HL-60 (cell line): Measurements from ENCODE around the gene BSN.

ENCODE experiments used
- DNase-seq, 2 experiments: peaks; one replicate each; pipeline ENCODE4 v3.0.0-alpha.2; 2010 to 2020; ENCODE audit warnings: low read depth in 1 of 2, low spot score in 1 of 2
- H3K27ac ChIP-seq: fragments of 250-450 bp; sonication (Bioruptor Pico); replicated peaks from 2 replicates; pipeline ENCODE4 v1.5.1; 2020; ENCODE audit warnings: mild to moderate bottlenecking, moderate library complexity
- H3K27me3 ChIP-seq: fragments of 250-450 bp; sonication (Bioruptor Pico); 2 replicates; pipeline ENCODE4 v1.5.1; 2021; ENCODE audit warnings: mild to moderate bottlenecking, moderate library complexity; ENCODE audit not compliant: insufficient read depth, poor library complexity, severe bottlenecking
- H3K4me3 ChIP-seq: replicated peaks from 2 replicates; pipeline ENCODE4 v1.5.1; 2011; ENCODE audit warnings: mild to moderate bottlenecking, control low read depth, low read length; ENCODE audit not compliant: insufficient read depth
- GABPA ChIP-seq: IDR thresholded peaks from 2 replicates; pipeline ENCODE4 v1.6.1; 2012; ENCODE audit warnings: low read depth
- POLR2AphosphoS5 ChIP-seq: IDR thresholded peaks from 2 replicates; pipeline ENCODE4 v1.6.1; 2012; ENCODE audit warnings: low read depth
- REST ChIP-seq: IDR thresholded peaks from 2 replicates; pipeline ENCODE4 v1.6.1; 2012; ENCODE audit warnings: low read depth; ENCODE audit not compliant: insufficient replicate concordance
- SPI1 ChIP-seq: IDR thresholded peaks from 2 replicates; pipeline ENCODE4 v1.6.1; 2012; ENCODE audit warnings: low read depth, mild to moderate bottlenecking, borderline replicate concordance
- TF ChIP-seq, protein P1 (sequence below): IDR thresholded peaks from one replicate; pipeline ENCODE4 v1.5.1; 2011; ENCODE audit warnings: low read length, control low read depth, inconsistent platforms; ENCODE audit not compliant: insufficient read depth

Gene BSN

DNA sequence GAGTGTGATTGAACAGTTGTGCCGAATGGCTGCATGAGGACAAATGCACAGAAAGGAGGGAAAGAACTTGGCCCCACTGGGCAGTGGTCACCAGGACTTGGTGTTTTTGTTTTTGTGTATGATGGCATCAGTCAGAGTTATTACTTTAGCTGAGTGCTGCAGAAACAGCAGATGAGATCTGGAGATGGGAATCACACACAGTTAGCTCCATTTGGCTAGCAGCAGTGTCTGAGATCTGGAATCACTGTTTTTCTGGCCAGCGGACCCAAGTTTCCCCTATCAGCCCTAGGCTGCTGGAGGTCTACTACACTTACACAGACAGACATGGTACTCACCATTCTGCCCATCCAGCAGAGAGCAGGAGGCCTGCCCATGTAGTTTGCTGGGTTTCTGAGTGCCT, 74.0 kb downstream of the BSN start:
- H3K27ac ChIP-seq, result no peak overlapping the region
- DNase-seq, result no peak
- H3K4me3 ChIP-seq, result no peak overlapping the region
- no peak for TF ChIP-seq SPI1
- H3K27me3 ChIP-seq, result no peaks in the 10 kb centered on the region

DNA sequence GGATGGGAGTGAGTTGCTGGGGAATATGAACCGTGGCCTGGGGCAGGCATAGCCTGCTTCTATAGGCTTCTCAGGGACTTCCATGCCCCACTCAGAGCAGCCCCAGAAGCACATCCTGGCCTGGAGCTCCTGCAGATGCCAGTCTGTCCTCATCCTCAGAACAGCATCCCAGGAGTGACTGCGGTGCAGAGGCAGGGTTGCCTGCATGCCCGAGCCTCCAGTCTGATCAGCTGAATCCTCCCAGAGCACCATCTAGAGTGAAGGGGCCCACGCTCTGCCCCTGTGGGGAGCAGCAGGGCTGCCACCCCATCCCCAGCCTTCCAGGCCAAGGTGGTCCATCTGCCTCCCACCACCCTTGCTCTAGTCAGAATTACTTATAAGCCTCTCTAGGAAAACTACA, 75.2 kb downstream of the BSN start:
- Histone ChIP-seq H3K27ac (no peak overlapping the region), H3K4me3 (no peak overlapping the region), H3K27me3 (no peaks in the 10 kb centered on the region)
- no peak for DNase-seq
- TF ChIP-seq, protein P1, sequence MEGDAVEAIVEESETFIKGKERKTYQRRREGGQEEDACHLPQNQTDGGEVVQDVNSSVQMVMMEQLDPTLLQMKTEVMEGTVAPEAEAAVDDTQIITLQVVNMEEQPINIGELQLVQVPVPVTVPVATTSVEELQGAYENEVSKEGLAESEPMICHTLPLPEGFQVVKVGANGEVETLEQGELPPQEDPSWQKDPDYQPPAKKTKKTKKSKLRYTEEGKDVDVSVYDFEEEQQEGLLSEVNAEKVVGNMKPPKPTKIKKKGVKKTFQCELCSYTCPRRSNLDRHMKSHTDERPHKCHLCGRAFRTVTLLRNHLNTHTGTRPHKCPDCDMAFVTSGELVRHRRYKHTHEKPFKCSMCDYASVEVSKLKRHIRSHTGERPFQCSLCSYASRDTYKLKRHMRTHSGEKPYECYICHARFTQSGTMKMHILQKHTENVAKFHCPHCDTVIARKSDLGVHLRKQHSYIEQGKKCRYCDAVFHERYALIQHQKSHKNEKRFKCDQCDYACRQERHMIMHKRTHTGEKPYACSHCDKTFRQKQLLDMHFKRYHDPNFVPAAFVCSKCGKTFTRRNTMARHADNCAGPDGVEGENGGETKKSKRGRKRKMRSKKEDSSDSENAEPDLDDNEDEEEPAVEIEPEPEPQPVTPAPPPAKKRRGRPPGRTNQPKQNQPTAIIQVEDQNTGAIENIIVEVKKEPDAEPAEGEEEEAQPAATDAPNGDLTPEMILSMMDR, result no peak

- H3K27ac ChIP-seq, result no peak overlapping the region
- H3K4me3 ChIP-seq, result no peak overlapping the region
- H3K27me3 ChIP-seq, result no peaks in the 10 kb centered on the region
- no peak for DNase-seq
- TF ChIP-seq SPI1 (no peak), GABPA (no peak), POLR2AphosphoS5 (no peak), REST (no peak)
- TF ChIP-seq, protein P1, result no peak
These were observed 75.6 kb downstream of the BSN start for GRCh38 chr3:49629866-49630265.

DNA sequence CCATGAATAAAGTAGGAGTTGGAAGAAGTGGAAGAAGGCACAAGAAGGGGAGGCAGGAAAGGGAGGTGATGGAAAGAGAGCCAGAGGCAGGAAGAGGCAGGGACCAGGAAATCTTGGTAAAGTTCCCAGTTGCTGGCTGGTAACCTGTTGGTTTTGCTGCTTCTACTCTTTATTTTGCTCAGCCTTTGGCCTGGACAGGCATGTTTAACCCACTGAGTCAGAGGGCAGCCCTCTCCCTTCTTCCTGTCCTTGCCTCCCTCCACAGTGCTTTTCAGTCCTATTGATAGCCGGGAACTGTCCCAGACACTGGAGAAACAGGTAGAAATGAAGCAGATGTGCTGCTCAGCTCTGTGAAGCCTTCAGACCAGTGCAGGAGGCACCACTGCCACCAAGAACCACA, 76.5 kb downstream of the BSN start:
- Histone ChIP-seq H3K4me3 (no peak overlapping the region), H3K27me3 (no peaks in the 10 kb centered on the region), H3K27ac (no peak overlapping the region)
- TF ChIP-seq, protein P1, result no peak
- TF ChIP-seq REST, result no peak
- no peak for TF ChIP-seq POLR2AphosphoS5
- no peak for DNase-seq
